ENCODE measurements around the gene WDR35.

Gene WDR35

GRCh38 chr2:20011276-20012031, 21.5 kb upstream of the WDR35 start:
- TF ChIP-seq EP300 (IDR thresholded peaks at IDR 0.05; ENCODE audit: borderline replicate concordance) (no peak), USF1 (IDR thresholded peaks at IDR 0.05) (no peak), TEAD4 (IDR thresholded peaks at IDR 0.05) (no peak), RAD21 (IDR thresholded peaks at IDR 0.05; ENCODE audit: low read depth) (no peak), REST (IDR thresholded peaks at IDR 0.05; ENCODE audit: low read depth) (no peak), CREB1 (IDR thresholded peaks at IDR 0.05; ENCODE audit: low read depth) (no peak)

- no peak for TF ChIP-seq YY1 (IDR thresholded peaks at IDR 0.05; ENCODE audit: low read depth)
- TF ChIP-seq MAX (IDR thresholded peaks at IDR 0.05) = no peak
- TF ChIP-seq EP300 (IDR thresholded peaks at IDR 0.05; ENCODE audit: borderline replicate concordance) = no peak
- no peak for TF ChIP-seq USF1 (IDR thresholded peaks at IDR 0.05)
- TF ChIP-seq EGR1 (IDR thresholded peaks at IDR 0.05) = no peak
- no peak for TF ChIP-seq TCF12 (IDR thresholded peaks at IDR 0.05; ENCODE audit: low read depth)
- no peak for TF ChIP-seq ZBTB7A (IDR thresholded peaks at IDR 0.05; ENCODE audit: low read depth)
These were observed 18.8 kb upstream of the WDR35 start for GRCh38 chr2:20008703-20009102.

- no peak for TF ChIP-seq EP300 (IDR thresholded peaks at IDR 0.05; ENCODE audit: borderline replicate concordance)
- no peak for TF ChIP-seq NFIC (IDR thresholded peaks at IDR 0.05)
- TF ChIP-seq MAX (IDR thresholded peaks at IDR 0.05) = no peak
- TF ChIP-seq TCF12 (IDR thresholded peaks at IDR 0.05; ENCODE audit: low read depth) = no peak
- TF ChIP-seq ZBTB7A (IDR thresholded peaks at IDR 0.05; ENCODE audit: low read depth) = no peak
- TF ChIP-seq CREB1 (IDR thresholded peaks at IDR 0.05; ENCODE audit: low read depth) = no peak
- no peak for TF ChIP-seq CEBPB (IDR thresholded peaks at IDR 0.05)
These were observed 16.1 kb upstream of the WDR35 start for GRCh38 chr2:20005891-20006470.

- TF ChIP-seq YY1 (IDR thresholded peaks at IDR 0.05; ENCODE audit: low read depth) (no peak), CEBPB (IDR thresholded peaks at IDR 0.05) (no peak), TCF12 (IDR thresholded peaks at IDR 0.05; ENCODE audit: low read depth) (no peak), USF1 (IDR thresholded peaks at IDR 0.05) (no peak), TEAD4 (IDR thresholded peaks at IDR 0.05) (no peak), ZBTB7A (IDR thresholded peaks at IDR 0.05; ENCODE audit: low read depth) (no peak), MAX (IDR thresholded peaks at IDR 0.05) (no peak)
These were observed 15.2 kb upstream of the WDR35 start for GRCh38 chr2:20005067-20005627.

- TF ChIP-seq USF1 (IDR thresholded peaks at IDR 0.05) (no peak), CEBPB (IDR thresholded peaks at IDR 0.05) (no peak), CREB1 (IDR thresholded peaks at IDR 0.05; ENCODE audit: low read depth) (no peak)
These were observed 11.5 kb upstream of the WDR35 start for GRCh38 chr2:20001361-20001863.

- TF ChIP-seq REST (IDR thresholded peaks at IDR 0.05; ENCODE audit: low read depth) = no peak
- no peak for TF ChIP-seq TEAD4 (IDR thresholded peaks at IDR 0.05)
- no peak for TF ChIP-seq CREB1 (IDR thresholded peaks at IDR 0.05; ENCODE audit: low read depth)
- TF ChIP-seq TCF12 (IDR thresholded peaks at IDR 0.05; ENCODE audit: low read depth) = no peak
- no peak for TF ChIP-seq ZBTB7A (IDR thresholded peaks at IDR 0.05; ENCODE audit: low read depth)
- TF ChIP-seq CEBPB (IDR thresholded peaks at IDR 0.05) = no peak
- TF ChIP-seq YY1 (IDR thresholded peaks at IDR 0.05; ENCODE audit: low read depth) = no peak
- TF ChIP-seq MAX (IDR thresholded peaks at IDR 0.05) = no peak
- no peak for TF ChIP-seq NFIC (IDR thresholded peaks at IDR 0.05)
- TF ChIP-seq RAD21 (IDR thresholded peaks at IDR 0.05; ENCODE audit: low read depth) = no peak
- TF ChIP-seq EP300 (IDR thresholded peaks at IDR 0.05; ENCODE audit: borderline replicate concordance) = no peak
- no peak for TF ChIP-seq FOXM1 (IDR thresholded peaks at IDR 0.05; ENCODE audit: borderline replicate concordance, low read depth)
- TF ChIP-seq TAF1 (IDR thresholded peaks at IDR 0.05; ENCODE audit: low read depth) = no peak
- no peak for TF ChIP-seq USF1 (IDR thresholded peaks at IDR 0.05)
- TF ChIP-seq EGR1 (IDR thresholded peaks at IDR 0.05) = no peak
These were observed 3.8 kb upstream of the WDR35 start for GRCh38 chr2:19993731-19994130.

All from Ishikawa (cell line).